ENCODE measurements around the gene ACAP2.

Gene ACAP2

GRCh38 chr3:195257454-195258448 is 185.1 kb downstream of the ACAP2 start:
- no peak for DNase-seq

- no peak for DNase-seq
Measured at GRCh38 chr3:195256639-195257453, 186.0 kb downstream of the ACAP2 start.

- DNase-seq: no peak
Measured at GRCh38 chr3:195255571-195256501, 187.0 kb downstream of the ACAP2 start.

- DNase-seq: no peak
Measured at GRCh38 chr3:195255176-195255500, 187.7 kb downstream of the ACAP2 start.

GRCh38 chr3:195254454-195255175 is 188.2 kb downstream of the ACAP2 start:
- no peak for DNase-seq

- DNase-seq: no peak
Measured at GRCh38 chr3:195253923-195254432, 188.8 kb downstream of the ACAP2 start.

GRCh38 chr3:195251336-195252065 is 191.3 kb downstream of the ACAP2 start:
- no peak for DNase-seq

- no peak for DNase-seq
Measured at GRCh38 chr3:195250473-195251251, 192.2 kb downstream of the ACAP2 start.

- DNase-seq: no peak
Measured at GRCh38 chr3:195249858-195250464, 192.9 kb downstream of the ACAP2 start.

GRCh38 chr3:195249057-195249770 is 193.6 kb downstream of the ACAP2 start:
- DNase-seq: no peak

GRCh38 chr3:195248281-195248680 is 194.5 kb downstream of the ACAP2 start:
- DNase-seq: no peak

GRCh38 chr3:195247863-195248189 is 195.0 kb downstream of the ACAP2 start:
- no peak for DNase-seq

GRCh38 chr3:195247086-195247862 is 195.5 kb downstream of the ACAP2 start:
- DNase-seq: no peak

GRCh38 chr3:195246581-195246995 is 196.2 kb downstream of the ACAP2 start:
- no peak for DNase-seq

GRCh38 chr3:195245531-195245951 is 197.3 kb downstream of the ACAP2 start:
- no peak for DNase-seq

- no peak for DNase-seq
Measured at GRCh38 chr3:195241592-195242355, 201.0 kb downstream of the ACAP2 start.

- DNase-seq: no peak
Measured at GRCh38 chr3:195240939-195241338, 201.9 kb downstream of the ACAP2 start.
